BE2C (cell line): ENCODE data around the gene PDE10A.

ENCODE experiments used
- DNase-seq: peaks from one replicate; pipeline ENCODE4 v3.0.0-alpha.2; 2020
- H3K27me3 ChIP-seq: fragments of 250-450 bp; sonication (Bioruptor Pico); 2 replicates; pipeline ENCODE4 v1.5.1; 2020; ENCODE audit warnings: mild to moderate bottlenecking
- H3K36me3 ChIP-seq: fragments of 250-450 bp; sonication (Bioruptor Pico); 2 replicates; pipeline ENCODE4 v1.5.1; 2020; ENCODE audit warnings: mild to moderate bottlenecking
- H3K4me1 ChIP-seq: fragments of 250-450 bp; sonication (Bioruptor Pico); 2 replicates; pipeline ENCODE4 v1.5.1; 2020
- H3K4me3 ChIP-seq: 2 replicates; pipeline ENCODE4 v1.5.1; 2011; ENCODE audit warnings: low read depth, low read length
- H3K9me3 ChIP-seq: fragments of 250-450 bp; sonication (Bioruptor Pico); 2 replicates; pipeline ENCODE4 v1.5.1; 2020
- CTCF ChIP-seq: IDR thresholded peaks from 2 replicates; pipeline ENCODE4 v1.5.1; 2012; ENCODE audit warnings: mild to moderate bottlenecking, low read depth, low read length

The PDE10A gene

GRCh38 chr6:165605901-165606739 lies 56.9 kb downstream of the PDE10A start:
- no peaks in the 10 kb centered on the region for H3K27me3 ChIP-seq
- H3K9me3 ChIP-seq = no peaks in the 10 kb centered on the region
- H3K36me3 ChIP-seq = no peaks in the 10 kb centered on the region
- H3K4me1 ChIP-seq = no peaks in the 10 kb centered on the region
- H3K4me3 ChIP-seq = no peak overlapping the region
- TF ChIP-seq CTCF = no peak
- no peak for DNase-seq

- no peak for DNase-seq
These were observed 57.7 kb downstream of the PDE10A start for GRCh38 chr6:165605182-165605875.

GRCh38 chr6:165602291-165602690 lies 60.8 kb downstream of the PDE10A start:
- TF ChIP-seq CTCF = no peak
- no peaks in the 10 kb centered on the region for H3K9me3 ChIP-seq
- no peak overlapping the region for H3K4me3 ChIP-seq
- H3K27me3 ChIP-seq = no peaks in the 10 kb centered on the region
- H3K36me3 ChIP-seq = no peaks in the 10 kb centered on the region
- H3K4me1 ChIP-seq = no peaks in the 10 kb centered on the region
- no peak for DNase-seq

More at GRCh38 chr6:165605182-165605875, 57.7 kb downstream of the PDE10A start:
- Histone ChIP-seq H3K4me1 (no peaks in the 10 kb centered on the region), H3K36me3 (no peaks in the 10 kb centered on the region), H3K4me3 (no peak overlapping the region), H3K9me3 (no peaks in the 10 kb centered on the region), H3K27me3 (no peaks in the 10 kb centered on the region)
- TF ChIP-seq CTCF = no peak

- H3K4me3 ChIP-seq = no peak overlapping the region
- TF ChIP-seq CTCF = no peak
- no peaks in the 10 kb centered on the region for H3K36me3 ChIP-seq
- H3K9me3 ChIP-seq = no peaks in the 10 kb centered on the region
- DNase-seq = no peak
- no peaks in the 10 kb centered on the region for H3K27me3 ChIP-seq
- H3K4me1 ChIP-seq = no peaks in the 10 kb centered on the region
These were observed 62.4 kb downstream of the PDE10A start for GRCh38 chr6:165600606-165601005.

GRCh38 chr6:165599596-165600487 lies 63.2 kb downstream of the PDE10A start:
- DNase-seq = no peak
- no peak overlapping the region for H3K4me3 ChIP-seq
- no peaks in the 10 kb centered on the region for H3K27me3 ChIP-seq
- H3K9me3 ChIP-seq = no peaks in the 10 kb centered on the region
- H3K36me3 ChIP-seq = no peaks in the 10 kb centered on the region
- TF ChIP-seq CTCF = no peak
- H3K4me1 ChIP-seq = no peaks in the 10 kb centered on the region
